Cardiac muscle cell (in vitro differentiated cells and primary cell): Measurements from ENCODE around the gene C6orf118. TPM values are rescaled to one million over a fixed set of nuclear protein-coding genes. Genes with fewer than 3 reads are reported as not detected.

Experiments used
- DNase-seq, 2 donors: peaks; one replicate each; pipeline versions ENCODE4 v3.0.0 to v3.0.0-alpha.2; 2010 to 2017; ENCODE audit warnings: low read depth in 1 of 2, low spot score in 1 of 2
- H3K27ac ChIP-seq: fragments of 200-600 bp; sonication (generic); 2 replicates; pipeline ENCODE4 v1.5.1; 2016
- H3K27me3 ChIP-seq: fragments of 200-600 bp; sonication (generic); 2 replicates; pipeline ENCODE4 v1.6.0; 2016; ENCODE audit warnings: control low read depth
- H3K36me3 ChIP-seq: fragments of 200-600 bp; sonication (generic); 2 replicates; pipeline ENCODE4 v1.5.1; 2016; ENCODE audit warnings: control low read depth
- H3K4me1 ChIP-seq: fragments of 200-600 bp; sonication (generic); 2 replicates; pipeline ENCODE4 v1.8.1; 2017; ENCODE audit warnings: low read depth, mild to moderate bottlenecking, mixed run types
- H3K4me3 ChIP-seq: fragments of 200-600 bp; sonication (generic); 2 replicates; pipeline ENCODE4 v1.5.1; 2016; ENCODE audit warnings: mild to moderate bottlenecking
- H3K9me3 ChIP-seq: fragments of 200-600 bp; sonication (generic); 2 replicates; pipeline ENCODE4 v1.5.1; 2017; ENCODE audit warnings: low read depth, mild to moderate bottlenecking, control low read depth
- CTCF ChIP-seq: IDR thresholded peaks from 2 replicates; pipeline ENCODE4 v1.5.1; 2012; ENCODE audit warnings: low read depth, mild to moderate bottlenecking, low read length
- polyA plus RNA-seq: library from polyadenylated mRNA; unstranded; fragments of >200 nt; fragmentation: Nextera tagmentation; extraction: Ambion mirVana; gene quantifications from 2 replicates; pipeline ENCODE4 v1.2.1, GENCODE V29; 2016
- total RNA-seq: library from RNA; depleted of rRNA; stranded (reverse); fragments of >200 nt; gene quantifications from 2 replicates; pipeline ENCODE4 v1.2.3, GENCODE V29; 2016

The C6orf118 gene
- 0.42 TPM in 1 of 2 replicates, not detected in the other for total RNA-seq
- not detected in 2 replicates for polyA plus RNA-seq

GRCh38 chr6:165308926-165309731 lies at the start of gene C6orf118:
TSS of gene C6orf118 (minus strand) at chr6:165309605. CDS start at chr6:165309586, 19 bp downstream.
- H3K27me3 ChIP-seq, result no peaks in the 10 kb centered on the region
- no peak within 1 kb of the TSS for H3K27ac ChIP-seq
- no peaks in the 10 kb centered on the region for H3K36me3 ChIP-seq
- peak; percentile 88 to 89 for DNase-seq
- peak within 1 kb of the TSS; percentile 24 for H3K4me3 ChIP-seq
- no peaks in the 10 kb centered on the region for H3K9me3 ChIP-seq
- no peak for TF ChIP-seq CTCF
- no peaks in the 10 kb centered on the region for H3K4me1 ChIP-seq

DNA sequence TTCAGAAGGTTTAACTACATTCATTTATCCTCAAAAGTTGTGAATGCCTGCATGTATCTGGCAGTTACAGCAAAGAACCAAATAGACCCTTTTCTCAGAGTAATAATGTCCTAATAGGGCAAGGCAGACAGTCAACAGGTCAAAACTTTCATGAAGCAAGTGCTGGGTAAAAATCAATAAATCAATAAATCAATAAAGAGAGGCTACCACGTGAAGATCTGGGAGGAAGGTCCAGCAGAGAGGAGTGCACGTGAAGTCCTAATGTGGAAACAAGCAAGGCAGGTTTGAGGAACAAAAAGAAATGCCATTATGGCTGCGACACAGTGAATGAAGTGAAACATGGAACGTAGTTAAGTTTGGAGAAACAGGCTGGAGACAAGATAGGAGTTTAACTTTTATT lies 36.3 kb upstream of the C6orf118 start:
- Histone ChIP-seq H3K36me3 (no peaks in the 10 kb centered on the region), H3K27me3 (no peaks in the 10 kb centered on the region), H3K4me3 (no peak overlapping the region), H3K9me3 (no peaks in the 10 kb centered on the region), H3K27ac (no peak overlapping the region), H3K4me1 (no peaks in the 10 kb centered on the region)
- TF ChIP-seq CTCF, result no peak
- DNase-seq, result no peak

DNA sequence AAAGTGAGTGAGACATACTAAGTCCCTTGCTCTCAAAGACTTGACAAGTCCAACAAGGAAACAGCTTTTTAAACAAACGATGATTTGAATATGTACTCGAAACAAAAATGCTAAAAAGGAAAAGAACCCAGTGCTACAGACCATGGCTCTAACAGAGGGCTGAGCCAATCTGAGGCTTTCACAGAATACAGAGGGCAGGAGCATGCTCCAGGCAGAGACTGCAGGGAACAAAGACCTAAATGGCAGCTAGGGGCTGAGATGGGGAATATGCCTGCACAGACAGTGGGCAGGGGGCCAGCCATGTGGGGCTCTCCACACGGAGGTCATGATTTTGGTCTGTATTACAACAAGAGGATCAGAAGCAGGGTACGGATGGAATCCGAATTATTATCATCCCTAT lies 31.1 kb upstream of the C6orf118 start:
- H3K27me3 ChIP-seq, result no peaks in the 10 kb centered on the region
- H3K4me1 ChIP-seq, result no peaks in the 10 kb centered on the region
- H3K9me3 ChIP-seq, result no peaks in the 10 kb centered on the region
- H3K36me3 ChIP-seq, result no peaks in the 10 kb centered on the region
- DNase-seq, result no peak
- no peak overlapping the region for H3K27ac ChIP-seq
- no peak for TF ChIP-seq CTCF
- no peak overlapping the region for H3K4me3 ChIP-seq

- no peak overlapping the region for H3K27ac ChIP-seq
- H3K27me3 ChIP-seq, result no peaks in the 10 kb centered on the region
- H3K4me3 ChIP-seq, result no peak overlapping the region
- no peaks in the 10 kb centered on the region for H3K4me1 ChIP-seq
- no peaks in the 10 kb centered on the region for H3K9me3 ChIP-seq
- H3K36me3 ChIP-seq, result no peaks in the 10 kb centered on the region
- no peak for TF ChIP-seq CTCF
- DNase-seq, result no peak
Measured at GRCh38 chr6:165325609-165326008, 16.2 kb upstream of the C6orf118 start.

GRCh38 chr6:165321555-165322145 lies 12.2 kb upstream of the C6orf118 start:
- Histone ChIP-seq H3K27me3 (no peaks in the 10 kb centered on the region), H3K4me1 (no peaks in the 10 kb centered on the region), H3K4me3 (no peak overlapping the region), H3K36me3 (no peaks in the 10 kb centered on the region), H3K9me3 (no peaks in the 10 kb centered on the region), H3K27ac (no peak overlapping the region)
- TF ChIP-seq CTCF, result no peak
- no peak for DNase-seq
